Retinal pigment epithelial cell (primary cell): Measurements from ENCODE around the gene FUT8.

Experiments
- DNase-seq: peaks from one replicate; pipeline ENCODE4 v3.0.0-alpha.2; 2010; ENCODE audit warnings: low read depth
- H3K4me3 ChIP-seq: 2 replicates; pipeline ENCODE4 v1.5.1; 2011; ENCODE audit warnings: mild to moderate bottlenecking, low read length, control low read depth, moderate library complexity
- CTCF ChIP-seq: conservative IDR thresholded peaks from 2 replicates; pipeline ENCODE4 v1.5.1; 2011; ENCODE audit warnings: low read depth, low read length, control low read depth, inconsistent platforms

Gene FUT8

DNA sequence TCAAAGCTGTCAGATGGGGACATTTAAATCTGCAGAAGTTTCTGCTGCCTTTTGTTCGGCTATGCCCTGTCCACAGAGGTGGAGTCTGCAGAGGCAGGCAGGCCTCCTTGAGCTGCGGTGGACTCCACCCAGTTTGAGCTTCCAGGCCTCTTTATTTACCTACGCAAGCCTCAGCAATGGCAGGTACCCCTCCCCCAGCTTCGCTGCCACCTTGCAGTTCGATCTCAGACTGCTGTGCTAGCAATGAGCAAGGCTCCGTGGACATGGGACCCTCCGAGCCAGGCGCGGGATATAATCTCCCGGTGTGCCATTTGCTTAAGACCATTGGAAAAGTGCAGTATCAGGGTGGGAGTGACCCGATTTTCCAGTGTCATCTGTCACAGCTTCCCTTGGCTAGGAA is 115.5 kb downstream of the FUT8 start:
- no peak for DNase-seq
- no peak for TF ChIP-seq CTCF
- no peak overlapping the region for H3K4me3 ChIP-seq

- no peak overlapping the region for H3K4me3 ChIP-seq
- DNase-seq = no peak
- no peak for TF ChIP-seq CTCF
Observed at GRCh38 chr14:65531148-65531547, 118.6 kb downstream of the FUT8 start.

GRCh38 chr14:65533736-65534404 is 121.3 kb downstream of the FUT8 start:
- no peak for DNase-seq
- no peak for TF ChIP-seq CTCF
- H3K4me3 ChIP-seq = no peak overlapping the region

GRCh38 chr14:65536781-65537423 is 124.4 kb downstream of the FUT8 start:
- no peak for TF ChIP-seq CTCF
- H3K4me3 ChIP-seq = no peak overlapping the region
- no peak for DNase-seq

DNA sequence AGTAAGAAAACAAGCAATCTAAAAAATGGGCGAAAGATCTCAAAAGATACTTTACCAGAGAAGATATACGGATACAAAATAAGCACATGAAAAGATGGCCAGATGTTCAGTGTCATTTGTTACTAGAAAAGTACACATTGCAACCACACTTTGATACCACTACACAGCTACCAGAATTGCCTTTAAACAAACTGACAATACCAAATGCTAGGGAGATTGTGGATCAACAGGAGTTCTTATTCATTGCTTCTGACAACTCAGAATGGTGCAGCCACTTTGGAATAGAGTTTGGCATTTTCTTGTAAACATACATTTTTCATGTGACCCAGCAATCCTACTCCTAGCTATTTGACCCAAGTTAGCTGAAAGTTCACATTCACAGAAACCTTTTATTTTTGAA is 136.3 kb downstream of the FUT8 start:
- H3K4me3 ChIP-seq = no peak overlapping the region
- DNase-seq = no peak
- no peak for TF ChIP-seq CTCF

GRCh38 chr14:65549429-65549828 is 136.9 kb downstream of the FUT8 start:
- no peak overlapping the region for H3K4me3 ChIP-seq
- no peak for TF ChIP-seq CTCF

DNA sequence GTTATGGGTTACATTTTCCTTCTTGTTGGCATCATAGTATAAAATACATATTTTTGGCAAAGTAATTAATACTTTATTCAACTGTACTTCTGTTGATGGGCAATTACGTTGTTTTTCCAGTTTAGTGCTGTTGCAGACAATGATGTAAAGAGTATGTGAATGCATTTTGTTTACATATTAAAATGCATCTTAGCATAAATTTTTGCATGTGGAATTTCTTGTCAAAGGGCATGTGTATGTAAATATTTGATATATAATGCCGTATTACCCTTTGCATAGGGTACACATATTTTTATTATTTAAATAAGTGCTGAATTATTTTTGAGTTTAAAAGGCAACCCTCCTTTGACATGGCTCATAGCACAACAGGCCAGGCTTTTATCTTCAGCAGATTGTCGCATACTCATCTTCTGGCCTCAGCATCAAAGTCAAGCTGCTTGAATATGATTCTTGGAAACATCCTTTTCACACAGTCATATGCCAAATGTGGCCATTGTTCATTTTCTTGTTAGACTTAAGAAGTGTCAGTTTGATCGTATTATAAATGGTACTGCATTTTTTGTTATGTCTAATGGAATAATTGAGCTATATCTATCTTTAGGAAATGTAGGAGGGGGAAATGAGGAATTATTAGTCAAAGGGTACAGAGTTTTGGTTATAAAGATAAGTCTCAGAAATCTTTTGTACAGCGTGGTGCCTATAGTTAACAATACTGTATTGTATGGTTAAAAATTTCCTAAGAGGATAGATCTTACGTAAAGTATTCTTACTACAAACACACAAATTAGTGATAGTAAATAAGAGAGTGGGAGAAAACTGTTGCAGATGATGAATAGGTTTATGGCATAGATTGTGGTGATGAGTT is 138.5 kb downstream of the FUT8 start:
- no peak for DNase-seq
- H3K4me3 ChIP-seq = no peak overlapping the region
- TF ChIP-seq CTCF = no peak

More at GRCh38 chr14:65549429-65549828, 136.9 kb downstream of the FUT8 start:
- DNase-seq = no peak
